HEK293 (cell line): Measurements from ENCODE around the gene KCNT1.

Experiments used
- YY1 ChIP-seq: fragments of 450-650 bp; formaldehyde crosslinking; IDR thresholded peaks from 2 replicates; pipeline ENCODE4 v1.5.1; 2018; ENCODE audit warnings: missing biosample characterization, missing genetic modification characterization
- ZBTB8A ChIP-seq: fragments of 450-650 bp; formaldehyde crosslinking; IDR thresholded peaks from 2 replicates; pipeline ENCODE4 v1.5.1; 2016; ENCODE audit warnings: missing biosample characterization, missing genetic modification characterization
- ZNF211 ChIP-seq: fragments of 450-650 bp; formaldehyde crosslinking; IDR thresholded peaks from 2 replicates; pipeline ENCODE4 v1.5.1; 2016; ENCODE audit warnings: low read depth, missing biosample characterization, missing genetic modification characterization
- TF ChIP-seq, protein P1 (sequence below): fragments of 450-650 bp; formaldehyde crosslinking; IDR thresholded peaks from 2 replicates; pipeline ENCODE4 v1.5.1; 2016; ENCODE audit warnings: missing biosample characterization, missing genetic modification characterization
- TF ChIP-seq, protein P2 (sequence below): fragments of 450-650 bp; formaldehyde crosslinking; IDR thresholded peaks from 2 replicates; pipeline ENCODE4 v1.5.1; 2016; ENCODE audit warnings: missing biosample characterization, missing genetic modification characterization

DNA sequence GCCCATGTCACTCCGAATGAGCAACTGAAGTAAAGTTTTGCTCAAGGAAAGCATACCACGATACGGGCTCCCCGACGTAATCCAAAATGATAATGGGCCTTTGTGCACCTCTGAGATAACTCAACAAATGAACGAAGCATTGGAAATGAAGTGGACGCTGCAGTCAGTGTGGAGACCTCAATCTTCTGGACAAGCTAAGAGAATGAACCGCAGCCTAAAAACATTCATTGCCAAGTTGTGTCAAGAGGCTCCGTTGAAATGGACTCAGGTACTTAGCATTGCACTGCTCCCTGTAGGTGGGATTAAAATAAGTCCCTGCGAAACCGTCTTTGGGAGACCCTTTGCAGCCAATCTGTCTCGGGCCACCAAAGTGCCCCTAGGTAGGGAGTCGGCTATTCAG is 42.7 kb upstream of the KCNT1 start:
- TF ChIP-seq, protein P1, sequence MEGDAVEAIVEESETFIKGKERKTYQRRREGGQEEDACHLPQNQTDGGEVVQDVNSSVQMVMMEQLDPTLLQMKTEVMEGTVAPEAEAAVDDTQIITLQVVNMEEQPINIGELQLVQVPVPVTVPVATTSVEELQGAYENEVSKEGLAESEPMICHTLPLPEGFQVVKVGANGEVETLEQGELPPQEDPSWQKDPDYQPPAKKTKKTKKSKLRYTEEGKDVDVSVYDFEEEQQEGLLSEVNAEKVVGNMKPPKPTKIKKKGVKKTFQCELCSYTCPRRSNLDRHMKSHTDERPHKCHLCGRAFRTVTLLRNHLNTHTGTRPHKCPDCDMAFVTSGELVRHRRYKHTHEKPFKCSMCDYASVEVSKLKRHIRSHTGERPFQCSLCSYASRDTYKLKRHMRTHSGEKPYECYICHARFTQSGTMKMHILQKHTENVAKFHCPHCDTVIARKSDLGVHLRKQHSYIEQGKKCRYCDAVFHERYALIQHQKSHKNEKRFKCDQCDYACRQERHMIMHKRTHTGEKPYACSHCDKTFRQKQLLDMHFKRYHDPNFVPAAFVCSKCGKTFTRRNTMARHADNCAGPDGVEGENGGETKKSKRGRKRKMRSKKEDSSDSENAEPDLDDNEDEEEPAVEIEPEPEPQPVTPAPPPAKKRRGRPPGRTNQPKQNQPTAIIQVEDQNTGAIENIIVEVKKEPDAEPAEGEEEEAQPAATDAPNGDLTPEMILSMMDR: no peak
- TF ChIP-seq ZNF211 (tag by site-specific recombination): no peak
- no peak for TF ChIP-seq ZBTB8A (tag by site-specific recombination)
- no peak for TF ChIP-seq YY1 (tag by site-specific recombination)
- TF ChIP-seq, protein P2, sequence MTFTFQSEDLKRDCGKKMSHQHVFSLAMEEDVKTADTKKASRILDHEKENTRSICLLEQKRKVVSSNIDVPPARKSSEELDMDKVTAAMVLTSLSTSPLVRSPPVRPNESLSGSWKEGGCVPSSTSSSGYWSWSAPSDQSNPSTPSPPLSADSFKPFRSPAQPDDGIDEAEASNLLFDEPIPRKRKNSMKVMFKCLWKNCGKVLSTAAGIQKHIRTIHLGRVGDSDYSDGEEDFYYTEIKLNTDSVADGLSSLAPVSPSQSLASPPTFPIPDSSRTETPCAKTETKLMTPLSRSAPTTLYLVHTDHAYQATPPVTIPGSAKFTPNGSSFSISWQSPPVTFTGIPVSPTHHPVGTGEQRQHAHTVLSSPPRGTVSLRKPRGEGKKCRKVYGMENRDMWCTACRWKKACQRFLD: no peak
